ENCODE results near the gene CALML3.

The CALML3 gene

DNA sequence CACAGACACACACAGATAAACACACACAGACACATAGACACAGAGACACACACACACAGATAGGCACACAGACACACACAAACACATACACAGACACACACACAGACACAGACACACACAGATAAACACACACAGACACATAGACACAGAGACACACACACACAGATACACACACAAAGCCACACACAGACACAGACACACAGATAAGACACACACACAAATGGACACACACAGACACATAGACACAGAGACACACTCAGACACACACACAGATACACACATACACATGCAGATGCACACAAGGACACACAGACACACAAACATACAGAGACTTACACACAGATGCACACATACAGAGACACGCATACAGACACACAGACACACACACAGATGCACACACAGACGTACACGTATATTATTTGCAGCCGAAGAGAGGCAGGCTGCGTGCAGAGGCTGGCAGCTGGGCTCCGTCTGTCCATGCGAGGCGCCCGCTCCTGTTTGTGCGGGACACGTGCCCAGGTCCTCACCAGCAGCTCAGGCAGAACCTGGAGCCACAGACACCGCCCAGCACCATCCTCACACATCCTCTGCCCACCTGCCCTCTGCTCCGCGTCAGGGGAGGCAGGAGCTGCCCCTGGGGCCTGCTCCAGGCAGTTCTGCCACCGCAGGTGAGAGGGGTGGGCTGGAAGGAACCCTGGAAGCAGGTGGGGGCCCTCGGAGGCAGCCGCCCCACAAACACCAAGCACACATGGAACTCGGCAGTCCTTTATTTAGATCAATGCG lies 26.6 kb upstream of the CALML3 start:
- Histone ChIP-seq H3K4me1 (ENCODE audit: insufficient read depth, low read length) (peaks cover 3% of the 10 kb centered on the region; the same call in 1 of the 2 replicates), H3K36me3 (ENCODE audit: insufficient read depth, low read length) (no peaks in the 10 kb centered on the region), H3K9me3 (ENCODE audit: control insufficient read depth, insufficient read depth, low read length) (no peaks in the 10 kb centered on the region), H3K9ac (ENCODE audit: low read depth, low read length) (no peak overlapping the region)

DNA sequence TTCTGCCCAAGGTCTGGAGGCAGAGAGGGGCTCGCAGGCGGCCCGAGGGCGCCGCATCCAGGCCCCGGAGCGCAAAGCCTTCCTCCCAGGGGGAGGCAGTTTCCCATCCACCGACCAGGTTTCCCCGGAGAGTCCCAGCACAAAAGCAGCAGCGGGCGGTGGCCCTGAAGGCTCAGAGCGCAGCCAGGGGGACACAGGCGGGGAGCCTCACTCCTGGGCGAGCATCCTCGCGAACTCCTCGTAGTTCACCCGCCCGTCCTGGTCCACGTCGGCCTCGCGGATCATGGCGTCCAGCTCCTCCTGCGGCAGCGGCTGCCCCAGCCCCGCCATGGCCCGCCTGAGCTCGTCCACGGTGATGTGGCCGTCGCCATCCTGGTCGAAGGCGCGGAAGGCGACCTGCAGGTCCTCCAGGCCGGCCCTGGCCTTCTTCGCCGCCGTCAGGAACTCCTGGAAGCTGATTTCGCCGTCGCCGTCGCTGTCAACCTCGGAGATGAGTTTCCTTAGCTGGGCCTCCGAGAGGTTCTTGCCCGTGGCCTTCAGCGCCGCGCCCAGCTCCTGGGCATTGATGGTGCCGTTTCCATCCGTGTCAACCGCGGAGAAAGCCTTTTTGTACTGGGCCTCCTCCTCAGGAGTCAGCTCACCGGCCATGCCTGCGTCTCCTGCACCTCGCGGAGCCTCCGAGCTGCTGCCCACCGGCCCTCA lies 25.8 kb upstream of the CALML3 start:
- H3K4me1 ChIP-seq (ENCODE audit: insufficient read depth, low read length), result peaks cover 3% of the 10 kb centered on the region; the same call in 1 of the 2 replicates
- no peaks in the 10 kb centered on the region for H3K9me3 ChIP-seq (ENCODE audit: control insufficient read depth, insufficient read depth, low read length)
- no peaks in the 10 kb centered on the region for H3K36me3 ChIP-seq (ENCODE audit: insufficient read depth, low read length)
- no peak overlapping the region for H3K9ac ChIP-seq (ENCODE audit: low read depth, low read length)

- no peaks in the 10 kb centered on the region for H3K9me3 ChIP-seq (ENCODE audit: control insufficient read depth, insufficient read depth, low read length)
- no peak within 1 kb of the TSS for H3K9ac ChIP-seq (ENCODE audit: low read depth, low read length)
- no peaks in the 10 kb centered on the region for H3K36me3 ChIP-seq (ENCODE audit: insufficient read depth, low read length)
- peaks cover 3% of the 10 kb centered on the region; the same call in 1 of the 2 replicates for H3K4me1 ChIP-seq (ENCODE audit: insufficient read depth, low read length)
Observed at GRCh38 chr10:5499493-5500140, 25.1 kb upstream of the CALML3 start, which contains the start of gene CALML5. CALML5 (minus strand) TSS chr10:5499570; CDS start chr10:5499438, 132 bp downstream.

- no peaks in the 10 kb centered on the region for H3K9me3 ChIP-seq (ENCODE audit: control insufficient read depth, insufficient read depth, low read length)
- H3K9ac ChIP-seq (ENCODE audit: low read depth, low read length), result no peak overlapping the region
- H3K36me3 ChIP-seq (ENCODE audit: insufficient read depth, low read length), result no peaks in the 10 kb centered on the region
- H3K4me1 ChIP-seq (ENCODE audit: insufficient read depth, low read length), result peaks cover 3% of the 10 kb centered on the region; the same call in 1 of the 2 replicates
Observed at GRCh38 chr10:5500162-5500670, 24.5 kb upstream of the CALML3 start.

GRCh38 chr10:5500910-5501309 lies 23.9 kb upstream of the CALML3 start:
- no peak overlapping the region for H3K9ac ChIP-seq (ENCODE audit: low read depth, low read length)
- H3K4me1 ChIP-seq (ENCODE audit: insufficient read depth, low read length), result peaks cover 3% of the 10 kb centered on the region; the same call in 1 of the 2 replicates
- no peaks in the 10 kb centered on the region for H3K9me3 ChIP-seq (ENCODE audit: control insufficient read depth, insufficient read depth, low read length)
- no peaks in the 10 kb centered on the region for H3K36me3 ChIP-seq (ENCODE audit: insufficient read depth, low read length)

- Histone ChIP-seq H3K9me3 (ENCODE audit: control insufficient read depth, insufficient read depth, low read length) (no peaks in the 10 kb centered on the region), H3K36me3 (ENCODE audit: insufficient read depth, low read length) (no peaks in the 10 kb centered on the region), H3K4me1 (ENCODE audit: insufficient read depth, low read length) (peaks cover 3% of the 10 kb centered on the region; the same call in 1 of the 2 replicates), H3K9ac (ENCODE audit: low read depth, low read length) (no peak overlapping the region)
Observed at GRCh38 chr10:5502061-5502521, 22.7 kb upstream of the CALML3 start.

- peaks cover 3% of the 10 kb centered on the region; the same call in 1 of the 2 replicates for H3K4me1 ChIP-seq (ENCODE audit: insufficient read depth, low read length)
- no peaks in the 10 kb centered on the region for H3K9me3 ChIP-seq (ENCODE audit: control insufficient read depth, insufficient read depth, low read length)
- H3K9ac ChIP-seq (ENCODE audit: low read depth, low read length), result no peak overlapping the region
- no peaks in the 10 kb centered on the region for H3K36me3 ChIP-seq (ENCODE audit: insufficient read depth, low read length)
Observed at GRCh38 chr10:5502571-5503476, 21.9 kb upstream of the CALML3 start.

DNA sequence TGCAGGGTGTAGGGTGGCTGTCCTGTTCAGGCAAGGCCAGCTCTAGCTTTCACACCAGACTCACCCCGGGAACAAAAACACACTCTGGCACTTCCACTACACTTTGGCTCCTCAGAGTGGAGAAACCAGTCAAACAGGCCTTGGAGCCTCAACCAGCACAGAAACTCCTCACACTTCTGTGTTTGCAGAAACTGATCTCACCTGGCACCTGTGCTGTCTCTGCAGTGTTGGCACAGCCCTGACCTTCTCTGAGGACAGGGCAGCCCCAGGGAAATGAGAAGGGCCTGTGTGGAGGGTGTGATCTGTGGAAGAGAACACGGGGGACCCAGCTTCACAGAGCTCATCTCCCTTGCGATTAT lies 21.3 kb upstream of the CALML3 start:
- no peaks in the 10 kb centered on the region for H3K36me3 ChIP-seq (ENCODE audit: insufficient read depth, low read length)
- H3K9me3 ChIP-seq (ENCODE audit: control insufficient read depth, insufficient read depth, low read length), result no peaks in the 10 kb centered on the region
- H3K9ac ChIP-seq (ENCODE audit: low read depth, low read length), result no peak overlapping the region
- peaks cover 3% of the 10 kb centered on the region; the same call in 1 of the 2 replicates for H3K4me1 ChIP-seq (ENCODE audit: insufficient read depth, low read length)

- H3K36me3 ChIP-seq (ENCODE audit: insufficient read depth, low read length), result no peaks in the 10 kb centered on the region
- H3K9ac ChIP-seq (ENCODE audit: low read depth, low read length), result no peak overlapping the region
- H3K4me1 ChIP-seq (ENCODE audit: insufficient read depth, low read length), result peaks cover 3% of the 10 kb centered on the region; the same call in 1 of the 2 replicates
- H3K9me3 ChIP-seq (ENCODE audit: control insufficient read depth, insufficient read depth, low read length), result no peaks in the 10 kb centered on the region
Observed at GRCh38 chr10:5504146-5505072, 20.4 kb upstream of the CALML3 start.

- Histone ChIP-seq H3K36me3 (ENCODE audit: insufficient read depth, low read length) (no peaks in the 10 kb centered on the region), H3K4me1 (ENCODE audit: insufficient read depth, low read length) (no peaks in the 10 kb centered on the region), H3K9me3 (ENCODE audit: control insufficient read depth, insufficient read depth, low read length) (no peaks in the 10 kb centered on the region), H3K9ac (ENCODE audit: low read depth, low read length) (no peak overlapping the region)
Observed at GRCh38 chr10:5506246-5506645, 18.5 kb upstream of the CALML3 start.

DNA sequence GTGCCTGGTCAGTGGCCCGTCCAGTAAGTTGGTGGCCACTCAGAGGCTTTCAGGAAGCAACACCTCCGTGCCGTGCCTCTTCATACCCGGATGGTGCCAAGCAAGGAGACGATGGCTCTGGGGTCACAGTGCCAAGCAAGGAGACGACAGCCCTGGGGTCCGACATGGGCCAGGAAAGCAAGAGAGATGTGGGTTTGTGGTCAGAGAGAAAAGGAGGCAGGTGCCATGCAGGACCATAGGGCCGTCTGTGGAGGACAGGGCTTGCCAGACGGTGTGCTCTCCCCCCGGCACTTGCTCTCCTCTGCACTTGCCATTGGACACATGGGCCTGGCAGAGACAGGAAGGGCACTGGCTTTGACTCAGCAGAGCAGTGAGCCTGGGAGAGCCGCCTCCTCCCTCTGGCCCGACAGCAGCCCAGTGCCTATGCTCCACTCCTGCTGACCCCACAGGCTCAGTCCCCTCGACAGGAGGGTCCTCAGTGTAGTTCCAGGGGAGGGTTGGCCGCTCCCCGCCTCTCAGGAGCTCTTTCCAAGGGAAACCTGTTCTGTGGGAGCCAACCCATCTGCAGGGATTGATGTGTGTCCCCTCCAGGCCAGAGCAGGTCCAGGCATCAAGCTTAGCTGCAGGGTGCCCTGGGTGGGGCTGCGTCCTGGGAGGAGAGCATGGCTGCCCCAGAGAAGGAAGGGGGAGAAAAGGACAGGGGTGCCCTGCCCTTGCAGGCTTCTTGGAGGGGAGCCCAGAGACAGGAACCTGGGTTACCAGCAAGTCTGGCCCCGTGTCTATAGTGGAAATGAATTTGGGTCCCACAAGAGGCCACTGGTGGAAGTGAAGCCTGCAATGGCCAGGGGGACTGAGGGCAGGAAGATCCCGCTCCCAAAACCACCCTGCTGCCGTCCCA lies 17.8 kb upstream of the CALML3 start:
- Histone ChIP-seq H3K9ac (ENCODE audit: low read depth, low read length) (no peak overlapping the region), H3K9me3 (ENCODE audit: control insufficient read depth, insufficient read depth, low read length) (no peaks in the 10 kb centered on the region), H3K36me3 (ENCODE audit: insufficient read depth, low read length) (no peaks in the 10 kb centered on the region), H3K4me1 (ENCODE audit: insufficient read depth, low read length) (no peaks in the 10 kb centered on the region)

GRCh38 chr10:5507649-5508131 lies 17.1 kb upstream of the CALML3 start:
- no peaks in the 10 kb centered on the region for H3K4me1 ChIP-seq (ENCODE audit: insufficient read depth, low read length)
- no peak overlapping the region for H3K9ac ChIP-seq (ENCODE audit: low read depth, low read length)
- no peaks in the 10 kb centered on the region for H3K36me3 ChIP-seq (ENCODE audit: insufficient read depth, low read length)
- H3K9me3 ChIP-seq (ENCODE audit: control insufficient read depth, insufficient read depth, low read length), result no peaks in the 10 kb centered on the region
